Gastroesophageal sphincter (tissue), 3 donors: ENCODE results near the gene ANKRD34A.

Source experiments
- CTCF ChIP-seq, 4 experiments: fragments of 200-600 bp in 2 of 4; fragments of 450-650 bp in 2 of 4; sonication (generic) in 1 of 4; IDR thresholded peaks; one replicate each; pipeline ENCODE4 v1.5.1; 2017 to 2019; ENCODE audit warnings: antibody characterized with exemption in 4 of 4, mild to moderate bottlenecking in 2 of 4, moderate library complexity in 2 of 4
- POLR2A ChIP-seq, 2 donors: fragments of 450-650 bp; IDR thresholded peaks; one replicate each; pipeline ENCODE4 v1.6.1; 2017; ENCODE audit warnings: antibody characterized with exemption in 2 of 2, mild to moderate bottlenecking in 2 of 2, moderate library complexity in 1 of 2
- POLR2AphosphoS5 ChIP-seq: sonication (generic); formaldehyde crosslinking; IDR thresholded peaks from one replicate; pipeline ENCODE4 v1.6.1; 2017; ENCODE audit warnings: antibody characterized with exemption

DNA sequence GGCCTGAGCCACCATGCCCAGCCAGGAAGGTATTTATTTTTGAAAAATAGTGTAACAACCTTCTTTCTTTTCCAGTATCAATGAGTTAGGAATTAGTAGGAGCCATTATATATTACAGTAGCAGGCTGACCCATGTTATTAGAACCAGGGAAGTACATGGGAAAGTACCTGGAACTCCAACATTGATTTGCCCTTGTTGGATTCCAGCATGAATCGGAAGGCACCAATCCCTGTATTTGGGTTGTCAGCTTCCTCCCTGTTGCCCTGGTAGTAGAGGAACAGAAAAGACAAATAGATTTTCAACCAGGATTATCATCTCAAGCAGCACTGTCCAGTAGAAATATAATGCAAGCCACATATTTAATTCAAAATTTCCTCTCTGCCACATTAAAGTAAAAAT is 26.9 kb downstream of the ANKRD34A start:
- TF ChIP-seq POLR2A (IDR thresholded peaks at IDR 0.05): no peak
- TF ChIP-seq CTCF (IDR thresholded peaks at IDR 0.05): no peak
- TF ChIP-seq POLR2AphosphoS5: no peak
